Measurements from ENCODE around the gene CELF2. TPM values are rescaled to one million over a fixed set of nuclear protein-coding genes. Genes with fewer than 3 reads are reported as not detected.

Gene CELF2
- total and polyA plus RNA-seq, 12 donors: 13.0 to 90.9 (median 80.9) TPM

DNA sequence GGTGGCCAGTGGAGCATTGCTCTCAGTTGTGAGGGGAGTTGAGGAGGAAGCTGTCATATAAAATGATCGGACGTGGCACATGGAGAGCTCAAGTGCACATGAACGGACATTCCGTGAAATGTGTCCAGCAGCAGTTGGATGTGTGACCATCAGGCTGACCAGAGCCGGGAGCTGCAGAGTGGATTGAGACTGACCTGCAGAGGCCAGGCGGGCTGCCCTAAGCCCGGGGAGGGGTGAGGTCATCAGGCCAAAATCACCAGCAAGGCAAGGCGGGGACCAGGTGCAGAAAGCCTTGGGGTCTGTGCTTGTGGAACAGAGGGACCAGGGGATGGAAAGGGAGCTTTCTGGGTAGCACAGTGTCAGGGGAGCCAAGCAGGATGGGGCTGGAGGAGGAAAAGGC, 279.5 kb downstream of the CELF2 start:
- 94 to 98% methylated on average over 8 of the region's 8 CpGs for WGBS, 2 donors
- Histone ChIP-seq H3K9me3 (no peaks in the 10 kb centered on the region), H3K4me3 (no peak overlapping the region), H3K36me3 (peaks cover 0 to 95% (median 16%) of the 10 kb centered on the region in 9 donors), H3K27me3 (no peaks in the 10 kb centered on the region), H3K4me1 (peaks cover 0 to 3% (median 0%) of the 10 kb centered on the region in 9 donors), H3K27ac (no peak overlapping the region)
- intact Hi-C loops (cut with DNase I): no loop called here
- no peak for DNase-seq
- TF ChIP-seq, protein P1, sequence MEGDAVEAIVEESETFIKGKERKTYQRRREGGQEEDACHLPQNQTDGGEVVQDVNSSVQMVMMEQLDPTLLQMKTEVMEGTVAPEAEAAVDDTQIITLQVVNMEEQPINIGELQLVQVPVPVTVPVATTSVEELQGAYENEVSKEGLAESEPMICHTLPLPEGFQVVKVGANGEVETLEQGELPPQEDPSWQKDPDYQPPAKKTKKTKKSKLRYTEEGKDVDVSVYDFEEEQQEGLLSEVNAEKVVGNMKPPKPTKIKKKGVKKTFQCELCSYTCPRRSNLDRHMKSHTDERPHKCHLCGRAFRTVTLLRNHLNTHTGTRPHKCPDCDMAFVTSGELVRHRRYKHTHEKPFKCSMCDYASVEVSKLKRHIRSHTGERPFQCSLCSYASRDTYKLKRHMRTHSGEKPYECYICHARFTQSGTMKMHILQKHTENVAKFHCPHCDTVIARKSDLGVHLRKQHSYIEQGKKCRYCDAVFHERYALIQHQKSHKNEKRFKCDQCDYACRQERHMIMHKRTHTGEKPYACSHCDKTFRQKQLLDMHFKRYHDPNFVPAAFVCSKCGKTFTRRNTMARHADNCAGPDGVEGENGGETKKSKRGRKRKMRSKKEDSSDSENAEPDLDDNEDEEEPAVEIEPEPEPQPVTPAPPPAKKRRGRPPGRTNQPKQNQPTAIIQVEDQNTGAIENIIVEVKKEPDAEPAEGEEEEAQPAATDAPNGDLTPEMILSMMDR (IDR thresholded peaks at IDR 0.05): no peak
- no peak for ATAC-seq

DNA sequence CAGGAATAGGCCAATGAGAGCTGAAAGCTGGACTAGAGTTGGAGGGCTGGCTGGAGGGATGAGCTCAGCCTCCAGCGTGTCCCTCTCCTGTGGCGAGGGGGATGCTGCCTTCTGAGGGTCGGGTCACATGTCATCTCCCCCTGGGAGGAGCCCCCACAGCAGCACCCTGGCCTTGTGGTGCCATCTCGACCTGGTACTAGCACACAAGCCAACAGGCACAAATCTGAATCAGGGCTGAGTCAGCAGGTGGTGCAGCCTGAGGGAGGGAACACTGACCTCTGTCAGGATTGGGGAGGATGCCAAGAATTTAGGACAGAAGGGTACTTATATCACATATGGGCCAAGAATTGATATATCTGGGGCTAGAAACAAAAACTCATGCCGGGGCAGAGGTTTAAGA, 280.4 kb downstream of the CELF2 start:
- no peak overlapping the region for H3K27ac ChIP-seq
- ATAC-seq: peak in 1 of 8 donors; percentile 45
- 78 to 79% methylated on average over 5 of the region's 5 CpGs for WGBS, 2 donors
- no peak overlapping the region for H3K4me3 ChIP-seq
- TF ChIP-seq, protein P1 (IDR thresholded peaks at IDR 0.05): no peak
- no peaks in the 10 kb centered on the region for H3K9me3 ChIP-seq
- intact Hi-C loops (cut with DNase I): no loop called here
- peaks cover 0 to 3% (median 0%) of the 10 kb centered on the region in 9 donors for H3K4me1 ChIP-seq
- H3K27me3 ChIP-seq: no peaks in the 10 kb centered on the region
- DNase-seq: no peak
- H3K36me3 ChIP-seq: peaks cover 0 to 95% (median 20%) of the 10 kb centered on the region in 9 donors

DNA sequence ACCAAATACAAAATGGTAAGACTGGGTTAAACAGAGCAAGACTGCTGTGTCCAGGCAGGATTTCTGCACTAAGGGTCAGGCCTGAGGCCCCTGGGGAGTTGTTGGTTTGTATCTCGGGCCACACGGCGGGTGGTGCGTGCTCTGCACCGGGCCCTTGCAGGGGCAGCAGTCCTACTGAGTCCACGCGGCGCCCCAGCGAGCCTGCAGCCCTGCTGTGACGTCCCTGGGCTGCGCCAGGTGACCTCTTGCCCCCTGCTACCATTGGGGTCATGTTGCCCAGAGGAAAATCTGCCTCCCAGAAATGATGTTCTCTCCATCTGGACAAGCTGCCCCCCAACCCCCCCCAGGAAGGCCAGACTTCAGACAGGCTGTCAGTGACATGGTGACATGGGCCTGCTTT, 281.5 kb downstream of the CELF2 start:
- intact Hi-C loops (cut with DNase I): no loop called here
- peak overlapping the region in 1 of 10 donors; percentile 14 for H3K27ac ChIP-seq
- no peak overlapping the region for H3K4me3 ChIP-seq
- TF ChIP-seq, protein P1 (IDR thresholded peaks at IDR 0.05): no peak
- peaks cover 0 to 3% (median 0%) of the 10 kb centered on the region in 9 donors for H3K4me1 ChIP-seq
- H3K9me3 ChIP-seq: peaks cover 0 to 6% (median 0%) of the 10 kb centered on the region in 11 donors
- H3K27me3 ChIP-seq: no peaks in the 10 kb centered on the region
- 90 to 92% methylated on average over 11 of the region's 11 CpGs for WGBS, 2 donors
- ATAC-seq (peak in 1 of 8 donors; percentile 23), DNase-seq (no peak)
- H3K36me3 ChIP-seq: peaks cover 0 to 95% (median 25%) of the 10 kb centered on the region in 9 donors

DNA sequence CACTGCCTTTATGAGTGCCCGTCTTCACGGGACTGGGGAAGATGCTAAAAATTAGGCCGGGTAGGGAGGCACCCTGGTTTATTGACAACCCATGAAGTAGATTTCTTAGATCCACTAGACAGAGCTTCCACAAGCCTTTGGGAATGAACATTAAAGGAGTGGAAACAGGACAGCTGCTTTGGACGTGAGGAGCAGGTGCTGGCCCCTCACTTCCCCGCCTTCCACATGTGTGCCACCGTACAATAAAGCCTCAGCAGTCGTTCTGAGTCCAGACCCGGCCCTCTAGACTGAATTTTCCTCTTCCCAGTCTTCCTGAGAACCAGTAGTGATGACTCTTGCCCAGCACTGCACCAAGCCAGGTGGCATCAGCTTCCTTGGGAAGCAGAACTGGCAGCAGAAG, 282.4 kb downstream of the CELF2 start:
- no peak for DNase-seq
- Histone ChIP-seq H3K27me3 (no peaks in the 10 kb centered on the region), H3K4me3 (no peak overlapping the region), H3K27ac (no peak overlapping the region), H3K4me1 (peaks cover 0 to 3% (median 0%) of the 10 kb centered on the region in 9 donors), H3K9me3 (peaks cover 0 to 8% (median 0%) of the 10 kb centered on the region in 11 donors), H3K36me3 (peaks cover 0 to 96% (median 28%) of the 10 kb centered on the region in 9 donors)
- 90 to 94% methylated on average over 8 of the region's 8 CpGs for WGBS, 2 donors
- intact Hi-C loops (cut with DNase I): no loop called here
- TF ChIP-seq, protein P1 (IDR thresholded peaks at IDR 0.05): no peak
- no peak for ATAC-seq
